ENCODE measurements around the gene KRTAP10-2.
"Not testable (repeated sequence)": the region's sequence is repeated elsewhere in the genome, so short reads cannot be mapped to it uniquely, and the experiment has no call there.

Gene KRTAP10-2

GRCh38 chr21:44568261-44568660 is 17.0 kb upstream of the KRTAP10-2 start:
- DNase-seq (ENCODE audit: extremely low read depth in 1 of 2, low read depth in 1 of 2), result no peak

GRCh38 chr21:44567481-44568171 is 16.3 kb upstream of the KRTAP10-2 start:
- no peak for DNase-seq (ENCODE audit: extremely low read depth in 1 of 2, low read depth in 1 of 2)

GRCh38 chr21:44566403-44566802 is 15.1 kb upstream of the KRTAP10-2 start:
- no peak for DNase-seq (ENCODE audit: extremely low read depth in 1 of 2, low read depth in 1 of 2)

DNA sequence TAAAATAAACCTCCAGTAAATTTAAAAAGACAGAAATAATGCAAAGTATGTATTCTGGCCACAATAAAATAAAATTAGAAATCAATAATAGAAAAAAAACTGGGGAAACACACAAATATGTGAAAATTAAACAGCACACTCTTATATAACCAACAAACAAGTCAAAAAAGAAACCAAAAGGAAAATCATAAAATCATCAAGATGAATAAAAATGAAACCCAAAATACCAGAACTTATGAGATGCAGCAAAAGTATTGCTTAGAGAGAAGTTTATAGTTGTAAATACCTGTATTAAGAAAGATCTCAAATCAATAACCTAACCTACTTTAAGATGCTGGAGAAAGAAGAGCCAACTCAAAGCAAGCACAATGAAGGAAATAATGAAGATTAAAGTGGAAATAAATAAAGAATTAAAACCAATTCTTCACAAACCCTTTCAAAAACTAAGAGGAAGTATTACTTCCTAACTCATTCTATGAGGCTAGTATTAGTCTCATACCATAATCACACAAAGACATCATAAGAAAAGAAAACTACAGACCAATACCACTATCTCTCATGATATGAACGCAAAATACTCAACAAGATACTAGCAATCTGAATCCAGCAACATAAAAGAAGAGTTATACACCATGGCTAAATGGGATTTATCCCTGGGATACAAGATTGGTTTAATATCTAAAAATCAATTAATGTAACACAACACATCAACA is 13.7 kb upstream of the KRTAP10-2 start:
- no peak for DNase-seq (ENCODE audit: extremely low read depth in 1 of 2, low read depth in 1 of 2)

DNA sequence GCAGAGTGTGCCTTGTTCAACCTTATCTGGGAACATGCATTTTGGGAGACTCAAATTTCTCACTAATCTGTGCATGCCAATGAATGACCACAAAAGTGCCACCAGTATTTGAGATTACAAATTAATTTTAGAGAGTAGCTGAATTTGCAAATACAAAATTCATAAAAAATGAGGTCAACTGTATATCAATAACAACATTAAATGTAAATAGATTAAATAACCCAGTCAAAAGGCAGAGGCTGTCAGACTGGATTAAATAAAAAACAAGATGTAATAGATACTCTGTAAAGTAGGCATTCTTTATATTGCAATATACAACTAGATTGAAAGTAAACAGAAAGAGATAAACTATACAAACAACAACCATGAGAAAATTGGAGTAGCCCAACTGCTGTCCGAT is 12.8 kb upstream of the KRTAP10-2 start:
- no peak for DNase-seq (ENCODE audit: extremely low read depth in 1 of 2, low read depth in 1 of 2)

DNA sequence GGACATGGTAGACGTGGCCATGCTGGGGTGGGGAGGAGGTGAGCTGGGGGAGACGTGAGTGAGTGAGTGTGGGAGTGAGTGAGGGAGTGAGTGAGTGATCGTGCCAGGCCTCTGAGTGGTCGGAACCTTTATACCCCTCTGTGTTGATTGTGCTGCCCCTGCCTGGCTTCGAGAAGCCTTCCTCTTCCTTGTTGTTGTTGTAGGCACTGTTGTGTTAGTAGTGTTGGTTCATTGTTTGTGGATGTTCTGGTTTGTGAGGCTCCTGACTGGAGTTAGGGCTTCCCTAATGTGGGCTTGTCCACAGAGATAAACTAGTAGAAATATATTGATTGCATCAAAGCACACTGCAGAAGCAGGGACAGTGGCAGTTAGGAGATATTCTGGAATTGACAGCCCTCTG is 7.4 kb upstream of the KRTAP10-2 start, which contains the start of gene KRTAP10-3:
Gene KRTAP10-3 (minus strand): TSS at position 101 of the 400 bp plus-strand sequence. CDS start 80 bp downstream, at position 21.
- DNase-seq (ENCODE audit: extremely low read depth in 1 of 2, low read depth in 1 of 2), result no peak

GRCh38 chr21:44558329-44558675 is 7.0 kb upstream of the KRTAP10-2 start:
- not testable (repeated sequence) for DNase-seq (ENCODE audit: extremely low read depth in 1 of 2, low read depth in 1 of 2)

GRCh38 chr21:44557491-44558328 is 6.4 kb upstream of the KRTAP10-2 start:
- no peak for DNase-seq (ENCODE audit: extremely low read depth in 1 of 2, low read depth in 1 of 2)

DNA sequence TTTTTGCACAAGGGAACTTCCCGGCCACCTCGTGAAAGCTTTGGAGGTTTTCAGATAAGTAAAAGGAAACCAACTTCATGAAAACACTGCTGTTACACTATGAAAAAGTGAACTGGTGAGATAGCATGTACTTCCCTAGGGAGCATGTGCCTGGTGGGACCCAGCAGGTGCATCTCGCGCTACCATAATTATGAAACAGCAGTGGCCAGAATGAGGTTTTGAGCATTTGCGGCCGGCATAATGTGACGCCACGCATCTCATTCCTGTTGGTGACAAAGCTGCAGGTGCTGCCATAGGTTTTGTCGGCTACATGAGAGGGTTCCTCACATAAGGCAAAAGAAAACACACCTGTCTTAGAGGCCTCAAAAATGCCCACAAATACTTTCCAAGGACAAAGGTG is 5.6 kb upstream of the KRTAP10-2 start:
- no peak for DNase-seq (ENCODE audit: extremely low read depth in 1 of 2, low read depth in 1 of 2)

DNA sequence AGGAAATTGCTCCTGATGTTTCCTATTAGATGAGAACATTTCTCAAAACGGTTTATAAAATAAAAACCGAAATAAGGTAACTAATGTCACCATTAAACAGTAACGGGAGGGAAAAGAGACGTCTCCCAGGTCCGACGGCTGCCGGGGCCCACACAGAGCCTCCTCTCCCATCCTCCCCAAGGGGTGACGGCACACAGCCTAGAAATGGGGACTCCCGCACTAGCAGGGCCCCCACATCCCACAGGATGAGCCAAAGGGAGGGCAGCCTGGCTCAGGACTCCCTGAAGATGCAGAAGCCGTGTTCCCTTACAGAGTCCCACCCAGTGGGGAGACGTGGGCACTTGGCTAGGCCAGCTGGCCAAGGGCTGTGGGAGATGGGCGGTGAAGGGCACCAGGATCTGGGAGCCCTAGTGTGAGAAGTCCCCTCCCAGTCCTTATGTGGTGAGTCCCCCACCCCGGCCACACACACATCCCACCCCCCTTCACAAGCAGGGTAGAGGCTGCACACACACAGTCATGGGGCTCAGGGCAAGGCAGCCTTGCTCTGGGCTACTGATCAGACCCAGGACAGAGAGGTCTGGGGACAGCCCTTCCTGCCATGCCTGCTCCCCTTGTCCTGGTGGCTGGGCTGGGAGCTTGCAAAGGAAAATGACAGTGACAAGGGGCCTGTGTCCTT is 4.0 kb upstream of the KRTAP10-2 start:
- DNase-seq (ENCODE audit: extremely low read depth in 1 of 2, low read depth in 1 of 2), result no peak

GRCh38 chr21:44552681-44553080 is 1.4 kb upstream of the KRTAP10-2 start:
- no peak for DNase-seq (ENCODE audit: extremely low read depth in 1 of 2, low read depth in 1 of 2)

GRCh38 chr21:44552136-44552535 is 831 bp upstream of the KRTAP10-2 start:
- no peak for DNase-seq (ENCODE audit: extremely low read depth in 1 of 2, low read depth in 1 of 2)

GRCh38 chr21:44550807-44551206 is 498 bp downstream of the KRTAP10-2 start:
- no peak for DNase-seq (ENCODE audit: extremely low read depth in 1 of 2, low read depth in 1 of 2)

GRCh38 chr21:44550285-44550684 is 1.0 kb downstream of the KRTAP10-2 start:
- DNase-seq (ENCODE audit: extremely low read depth in 1 of 2, low read depth in 1 of 2), result not testable (repeated sequence)

DNA sequence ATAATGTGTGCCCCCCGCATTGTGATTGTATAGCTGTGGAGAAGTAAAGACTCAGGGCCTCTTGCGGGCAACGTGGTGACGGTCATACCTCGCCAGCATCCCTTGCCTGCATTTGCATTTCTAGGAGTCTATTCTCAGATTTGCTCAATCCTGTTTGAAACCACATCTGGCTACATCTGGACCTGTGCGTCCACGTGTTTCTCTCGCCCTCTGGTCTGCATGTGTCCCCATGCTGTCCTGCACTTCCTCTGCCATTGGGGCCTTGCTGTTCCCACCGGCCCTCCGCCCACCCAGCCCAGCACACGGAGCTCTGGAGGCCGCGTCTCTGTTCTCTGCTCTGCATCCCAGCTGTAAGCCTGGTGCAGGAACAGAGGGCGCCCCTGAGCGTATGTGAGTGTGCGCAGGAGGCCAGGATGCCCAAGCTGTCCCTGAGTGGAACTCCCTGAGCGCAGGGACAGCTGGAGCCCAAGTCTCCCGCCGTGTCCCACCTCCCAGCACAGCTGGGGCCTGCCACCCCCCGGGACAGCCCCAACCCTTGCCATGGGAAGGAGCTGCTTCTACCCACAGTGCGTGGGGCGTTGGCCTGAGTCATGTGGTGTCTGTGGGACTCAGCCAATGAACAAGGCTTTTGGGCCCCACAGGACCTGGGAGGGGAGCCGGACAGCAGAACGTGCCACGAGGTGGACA is 1.6 kb downstream of the KRTAP10-2 start:
- no peak for DNase-seq (ENCODE audit: extremely low read depth in 1 of 2, low read depth in 1 of 2)

GRCh38 chr21:44548922-44549321 is 2.4 kb downstream of the KRTAP10-2 start:
- DNase-seq (ENCODE audit: extremely low read depth in 1 of 2, low read depth in 1 of 2), result no peak

GRCh38 chr21:44548381-44548780 is 2.9 kb downstream of the KRTAP10-2 start:
- no peak for DNase-seq (ENCODE audit: extremely low read depth in 1 of 2, low read depth in 1 of 2)

DNA sequence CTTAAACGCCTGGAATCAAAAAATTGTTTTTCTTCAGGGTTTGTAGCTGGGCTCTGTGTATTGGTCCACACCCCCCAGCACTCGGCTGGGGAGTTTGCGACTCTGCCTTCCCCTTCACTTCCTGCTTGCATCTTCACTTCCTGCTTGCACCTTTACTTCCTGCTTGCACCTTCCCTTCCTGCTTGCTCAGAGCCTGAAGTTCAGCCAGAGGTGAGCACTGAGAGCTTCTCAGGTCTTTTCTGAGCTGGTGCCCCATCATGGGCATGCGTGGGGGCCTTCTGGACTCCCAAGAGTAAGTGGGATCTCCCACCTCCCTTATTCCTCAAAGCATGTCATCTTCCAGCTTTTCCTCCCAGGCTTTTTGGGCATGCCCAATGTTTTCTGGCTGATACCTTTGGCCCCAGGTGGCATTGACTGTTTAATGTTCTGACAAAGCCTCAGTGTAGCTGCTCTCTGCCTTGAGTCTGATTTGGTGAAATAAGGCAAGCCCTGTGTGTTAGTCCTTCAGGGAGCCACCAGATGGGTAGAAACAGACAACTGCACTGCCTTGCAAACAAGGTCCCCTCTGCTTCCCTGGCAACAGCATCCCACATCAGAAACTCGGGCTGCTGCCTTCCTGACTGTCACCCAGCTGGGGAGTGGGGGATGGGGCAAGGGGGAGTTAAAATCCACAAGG is 3.5 kb downstream of the KRTAP10-2 start:
- no peak for DNase-seq (ENCODE audit: extremely low read depth in 1 of 2, low read depth in 1 of 2)

DNA sequence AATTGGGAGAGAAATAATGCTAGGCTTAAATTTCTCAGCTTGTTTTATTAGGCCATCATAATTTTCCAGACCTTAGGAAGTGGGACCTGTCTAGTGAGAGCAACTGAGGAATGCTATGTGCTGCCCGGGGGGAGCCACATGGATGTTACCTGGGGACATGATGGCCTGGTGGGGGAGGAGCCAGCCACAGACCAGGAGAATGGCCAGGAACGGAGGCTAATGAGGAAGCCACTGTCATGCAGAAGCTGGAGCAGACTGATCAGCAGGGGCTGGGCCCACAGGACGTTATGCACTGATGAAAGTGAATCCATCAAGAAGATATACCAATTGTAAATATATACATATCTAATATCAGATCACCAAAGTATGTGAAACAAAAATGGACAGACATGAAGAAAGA is 6.7 kb downstream of the KRTAP10-2 start:
- DNase-seq (ENCODE audit: extremely low read depth in 1 of 2, low read depth in 1 of 2), result no peak

DNA sequence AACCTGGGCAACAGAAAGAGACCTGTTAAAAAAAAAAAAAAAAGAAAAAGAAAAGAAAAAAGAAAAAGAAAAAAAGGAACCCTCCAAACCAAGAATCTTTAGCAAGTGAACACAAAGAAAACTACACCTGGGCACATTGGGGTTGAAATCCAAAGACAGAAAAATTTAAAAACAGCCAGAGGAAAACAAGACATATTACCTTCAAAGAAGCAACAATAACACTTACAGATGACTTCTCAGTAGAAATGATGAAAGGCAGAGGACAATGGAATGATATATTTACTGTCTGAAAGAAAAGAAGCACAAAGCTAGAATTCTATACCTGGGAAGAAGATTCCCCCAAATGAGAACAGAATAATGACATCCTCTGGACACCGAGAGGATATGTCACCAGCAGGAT is 8.6 kb downstream of the KRTAP10-2 start:
- no peak for DNase-seq (ENCODE audit: extremely low read depth in 1 of 2, low read depth in 1 of 2)
